SK-N-SH treated with all-trans-retinoic acid at 6 μM for 48 hours (cell line): Measurements from ENCODE around the gene COMMD10.
"Not testable (repeated sequence)": the region's sequence is repeated elsewhere in the genome, so short reads cannot be mapped to it uniquely, and the experiment has no call there.

Source experiments
- ATAC-seq: fragments of 200-7000 bp; cut with Tn5 transposase; 3 replicates; pipeline ENCODE4 v1.9.1; 2020; ENCODE audit warnings: mild to moderate bottlenecking, moderate library complexity
- ARNTL ChIP-seq: fragments of 450-650 bp; formaldehyde crosslinking; IDR thresholded peaks from 2 replicates; pipeline ENCODE4 v1.5.0; 2020; ENCODE audit warnings: low read depth, mild to moderate bottlenecking, moderate library complexity, borderline replicate concordance
- CSDC2 ChIP-seq: fragments of 250-450 bp; sonication (Bioruptor Pico); IDR thresholded peaks from 2 replicates; pipeline ENCODE4 v1.5.0; 2020; ENCODE audit warnings: mild to moderate bottlenecking, moderate library complexity
- ESRRG ChIP-seq: fragments of 250-450 bp; sonication (Bioruptor Pico); IDR thresholded peaks from 2 replicates; pipeline ENCODE4 v1.6.1; 2021; ENCODE audit warnings: mild to moderate bottlenecking
- GLIS3 ChIP-seq: fragments of 250-450 bp; sonication (Bioruptor Pico); IDR thresholded peaks from 2 replicates; pipeline ENCODE4 v1.5.0; 2020; ENCODE audit warnings: mild to moderate bottlenecking, moderate library complexity
- ISL1 ChIP-seq: fragments of 250-450 bp; sonication (Bioruptor Pico); IDR thresholded peaks from 2 replicates; pipeline ENCODE4 v2.1.2; 2022; ENCODE audit warnings: mild to moderate bottlenecking, moderate library complexity
- OSR1 ChIP-seq: fragments of 250-450 bp; sonication (Bioruptor Pico); IDR thresholded peaks from 2 replicates; pipeline ENCODE4 v1.8.0; 2022; ENCODE audit warnings: moderate library complexity, mild to moderate bottlenecking, inconsistent platforms
- RARB ChIP-seq: fragments of 250-450 bp; sonication (Bioruptor Pico); IDR thresholded peaks from 2 replicates; pipeline ENCODE4 v1.8.0; 2021; ENCODE audit warnings: mild to moderate bottlenecking, moderate library complexity
- SNAI2 ChIP-seq: fragments of 250-450 bp; sonication (Bioruptor Pico); IDR thresholded peaks from 2 replicates; pipeline ENCODE4 v1.5.0; 2020; ENCODE audit warnings: mild to moderate bottlenecking, moderate library complexity
- TCF4 ChIP-seq: fragments of 250-450 bp; sonication (Bioruptor Pico); IDR thresholded peaks from 2 replicates; pipeline ENCODE4 v1.8.0; 2021; ENCODE audit warnings: mild to moderate bottlenecking, moderate library complexity, borderline replicate concordance
- TOX ChIP-seq: fragments of 250-450 bp; sonication (Bioruptor Pico); IDR thresholded peaks from 2 replicates; pipeline ENCODE4 v1.8.0; 2021; ENCODE audit warnings: mild to moderate bottlenecking, moderate library complexity, borderline replicate concordance
- ZFP3 ChIP-seq: fragments of 250-450 bp; sonication (Bioruptor Pico); IDR thresholded peaks from 2 replicates; pipeline ENCODE4 v1.5.0; 2020; ENCODE audit warnings: mild to moderate bottlenecking, moderate library complexity
- ZFP30 ChIP-seq: fragments of 450-650 bp; formaldehyde crosslinking; IDR thresholded peaks from 2 replicates; pipeline ENCODE4 v1.5.0; 2022; ENCODE audit warnings: mild to moderate bottlenecking, moderate library complexity
- ZNF70 ChIP-seq: fragments of 450-650 bp; formaldehyde crosslinking; IDR thresholded peaks from 2 replicates; pipeline ENCODE4 v1.5.0; 2020; ENCODE audit warnings: mild to moderate bottlenecking, moderate library complexity
- TF ChIP-seq, protein P1 (sequence below): fragments of 250-450 bp; sonication (Bioruptor Pico); IDR thresholded peaks from 2 replicates; pipeline ENCODE4 v1.5.1; 2020; ENCODE audit warnings: low read depth, mild to moderate bottlenecking, moderate library complexity
- TF ChIP-seq, protein P2 (sequence below): fragments of 250-450 bp; sonication (Bioruptor Pico); IDR thresholded peaks from 2 replicates; pipeline ENCODE4 v1.8.0; 2020; ENCODE audit warnings: mild to moderate bottlenecking, moderate library complexity, borderline replicate concordance
- TF ChIP-seq, protein P3 (sequence below): fragments of 250-450 bp; sonication (Bioruptor Pico); IDR thresholded peaks from 2 replicates; pipeline ENCODE4 v1.5.1; 2021; ENCODE audit warnings: mild to moderate bottlenecking, moderate library complexity
- TF ChIP-seq, protein P4 (sequence below): fragments of 250-450 bp; sonication (Bioruptor Pico); IDR thresholded peaks from 2 replicates; pipeline ENCODE4 v1.8.0; 2021; ENCODE audit warnings: low read depth, mild to moderate bottlenecking, moderate library complexity, borderline replicate concordance

Gene COMMD10

DNA sequence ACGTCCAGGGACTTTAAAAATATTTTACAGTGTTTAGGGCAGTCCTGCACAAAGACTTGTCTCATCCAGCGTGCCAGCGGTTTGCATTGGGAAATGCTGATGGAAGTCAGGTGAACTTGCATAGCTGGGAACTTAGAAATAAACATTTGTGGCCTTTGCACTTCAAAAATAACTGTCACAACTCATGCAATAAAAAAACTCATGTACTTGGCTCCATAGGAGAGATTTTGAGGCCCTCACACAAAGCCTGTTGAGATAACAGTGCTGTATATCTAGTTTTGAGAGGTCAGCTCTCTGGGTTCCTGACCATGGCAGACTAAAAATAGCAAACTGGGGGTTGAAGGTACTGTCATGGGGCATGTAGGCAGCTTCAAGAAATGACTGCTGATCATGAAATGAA, 5.5 kb downstream of the COMMD10 start:
- TF ChIP-seq ISL1 (no peak), ZFP30 (CRISPR knock-in tag) (no peak)

DNA sequence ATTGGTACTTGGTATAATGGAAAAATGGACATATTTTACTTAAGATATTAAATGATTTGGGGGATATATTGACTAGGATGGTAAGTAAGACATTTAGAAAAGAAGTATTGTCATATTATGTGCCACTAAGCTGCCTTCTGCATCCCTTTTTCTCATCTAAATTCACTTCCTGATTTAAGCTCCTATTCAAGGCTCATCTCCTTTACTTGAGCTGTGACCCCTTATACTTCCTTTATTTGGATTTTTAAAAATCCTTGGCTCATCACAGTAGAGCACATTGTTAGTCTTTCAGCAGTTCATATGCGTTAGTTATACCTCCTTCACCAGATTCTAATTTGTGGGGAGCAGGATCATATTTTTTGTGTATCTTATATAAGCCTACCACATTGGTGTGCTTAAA, 6.6 kb downstream of the COMMD10 start:
- no peak for ATAC-seq

More for the DNA sequence above, 5.5 kb downstream of the COMMD10 start:
- no peak for ATAC-seq

DNA sequence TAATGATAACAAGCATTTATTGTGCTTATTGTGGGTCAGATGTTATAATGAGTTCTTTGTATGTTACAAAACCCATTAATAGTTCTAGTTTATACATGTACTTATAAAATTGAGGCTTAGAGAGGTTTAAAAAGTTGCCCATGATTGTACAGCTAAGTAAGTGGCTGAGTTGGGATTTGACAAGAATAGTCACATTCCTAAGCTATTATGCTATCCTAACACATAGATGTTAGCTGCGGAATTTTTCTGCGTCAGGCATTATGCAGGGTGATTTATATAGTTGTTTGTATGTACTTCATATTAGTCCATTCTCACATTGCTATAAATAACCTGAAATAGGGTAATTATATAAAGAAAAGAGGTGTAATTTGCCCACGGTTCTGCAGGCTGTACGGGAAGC, 12.5 kb downstream of the COMMD10 start:
- ATAC-seq, result no peak
- TF ChIP-seq ZNF70 (CRISPR knock-in tag), result no peak
- no peak for TF ChIP-seq RARB (CRISPR knock-in tag)
- TF ChIP-seq ARNTL (CRISPR knock-in tag), result no peak
- TF ChIP-seq SNAI2 (CRISPR knock-in tag), result no peak
- TF ChIP-seq OSR1 (CRISPR knock-in tag), result no peak
- TF ChIP-seq CSDC2 (CRISPR knock-in tag), result no peak
- TF ChIP-seq ZFP30 (CRISPR knock-in tag), result no peak

More for the DNA sequence above, 6.6 kb downstream of the COMMD10 start:
- no peak for TF ChIP-seq TOX (CRISPR knock-in tag)
- no peak for TF ChIP-seq ISL1
- no peak for TF ChIP-seq ZFP3 (CRISPR knock-in tag)
- no peak for TF ChIP-seq RARB (CRISPR knock-in tag)
- TF ChIP-seq, protein P1, sequence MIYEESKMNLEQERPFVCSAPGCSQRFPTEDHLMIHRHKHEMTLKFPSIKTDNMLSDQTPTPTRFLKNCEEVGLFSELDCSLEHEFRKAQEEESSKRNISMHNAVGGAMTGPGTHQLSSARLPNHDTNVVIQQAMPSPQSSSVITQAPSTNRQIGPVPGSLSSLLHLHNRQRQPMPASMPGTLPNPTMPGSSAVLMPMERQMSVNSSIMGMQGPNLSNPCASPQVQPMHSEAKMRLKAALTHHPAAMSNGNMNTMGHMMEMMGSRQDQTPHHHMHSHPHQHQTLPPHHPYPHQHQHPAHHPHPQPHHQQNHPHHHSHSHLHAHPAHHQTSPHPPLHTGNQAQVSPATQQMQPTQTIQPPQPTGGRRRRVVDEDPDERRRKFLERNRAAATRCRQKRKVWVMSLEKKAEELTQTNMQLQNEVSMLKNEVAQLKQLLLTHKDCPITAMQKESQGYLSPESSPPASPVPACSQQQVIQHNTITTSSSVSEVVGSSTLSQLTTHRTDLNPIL (CRISPR knock-in tag), result no peak
- no peak for TF ChIP-seq GLIS3 (CRISPR knock-in tag)
- TF ChIP-seq, protein P2, sequence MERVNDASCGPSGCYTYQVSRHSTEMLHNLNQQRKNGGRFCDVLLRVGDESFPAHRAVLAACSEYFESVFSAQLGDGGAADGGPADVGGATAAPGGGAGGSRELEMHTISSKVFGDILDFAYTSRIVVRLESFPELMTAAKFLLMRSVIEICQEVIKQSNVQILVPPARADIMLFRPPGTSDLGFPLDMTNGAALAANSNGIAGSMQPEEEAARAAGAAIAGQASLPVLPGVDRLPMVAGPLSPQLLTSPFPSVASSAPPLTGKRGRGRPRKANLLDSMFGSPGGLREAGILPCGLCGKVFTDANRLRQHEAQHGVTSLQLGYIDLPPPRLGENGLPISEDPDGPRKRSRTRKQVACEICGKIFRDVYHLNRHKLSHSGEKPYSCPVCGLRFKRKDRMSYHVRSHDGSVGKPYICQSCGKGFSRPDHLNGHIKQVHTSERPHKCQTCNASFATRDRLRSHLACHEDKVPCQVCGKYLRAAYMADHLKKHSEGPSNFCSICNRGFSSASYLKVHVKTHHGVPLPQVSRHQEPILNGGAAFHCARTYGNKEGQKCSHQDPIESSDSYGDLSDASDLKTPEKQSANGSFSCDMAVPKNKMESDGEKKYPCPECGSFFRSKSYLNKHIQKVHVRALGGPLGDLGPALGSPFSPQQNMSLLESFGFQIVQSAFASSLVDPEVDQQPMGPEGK (CRISPR knock-in tag), result no peak
- TF ChIP-seq, protein P3, sequence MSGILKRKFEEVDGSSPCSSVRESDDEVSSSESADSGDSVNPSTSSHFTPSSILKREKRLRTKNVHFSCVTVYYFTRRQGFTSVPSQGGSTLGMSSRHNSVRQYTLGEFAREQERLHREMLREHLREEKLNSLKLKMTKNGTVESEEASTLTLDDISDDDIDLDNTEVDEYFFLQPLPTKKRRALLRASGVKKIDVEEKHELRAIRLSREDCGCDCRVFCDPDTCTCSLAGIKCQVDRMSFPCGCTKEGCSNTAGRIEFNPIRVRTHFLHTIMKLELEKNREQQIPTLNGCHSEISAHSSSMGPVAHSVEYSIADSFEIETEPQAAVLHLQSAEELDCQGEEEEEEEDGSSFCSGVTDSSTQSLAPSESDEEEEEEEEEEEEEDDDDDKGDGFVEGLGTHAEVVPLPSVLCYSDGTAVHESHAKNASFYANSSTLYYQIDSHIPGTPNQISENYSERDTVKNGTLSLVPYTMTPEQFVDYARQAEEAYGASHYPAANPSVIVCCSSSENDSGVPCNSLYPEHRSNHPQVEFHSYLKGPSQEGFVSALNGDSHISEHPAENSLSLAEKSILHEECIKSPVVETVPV (CRISPR knock-in tag), result no peak
- TF ChIP-seq ESRRG (CRISPR knock-in tag), result no peak
- no peak for TF ChIP-seq TCF4 (CRISPR knock-in tag)

DNA sequence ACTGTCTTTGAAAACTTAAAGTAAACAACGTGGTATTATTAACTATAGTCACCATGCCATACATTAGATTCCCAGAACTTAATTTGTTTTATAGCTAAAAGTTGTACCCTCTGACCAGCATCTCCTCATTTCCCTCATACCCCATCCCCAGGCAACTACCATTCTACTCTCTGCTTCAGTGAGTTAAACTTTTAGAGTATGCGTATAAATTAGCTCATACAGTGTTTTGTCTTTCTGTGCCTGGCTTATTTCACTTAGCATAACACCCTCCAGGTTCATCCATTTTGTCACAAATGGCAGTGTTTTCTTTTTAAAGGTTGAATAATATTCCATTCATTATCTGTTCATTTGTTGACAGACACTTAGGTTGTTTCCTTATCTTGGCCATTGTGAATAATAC, 14.2 kb downstream of the COMMD10 start:
- TF ChIP-seq ZFP3 (CRISPR knock-in tag) (no peak), SNAI2 (CRISPR knock-in tag) (no peak), OSR1 (CRISPR knock-in tag) (no peak), ISL1 (no peak), ZNF70 (CRISPR knock-in tag) (no peak), TCF4 (CRISPR knock-in tag) (no peak)
- TF ChIP-seq, protein P2 (CRISPR knock-in tag), result no peak
- TF ChIP-seq, protein P4, sequence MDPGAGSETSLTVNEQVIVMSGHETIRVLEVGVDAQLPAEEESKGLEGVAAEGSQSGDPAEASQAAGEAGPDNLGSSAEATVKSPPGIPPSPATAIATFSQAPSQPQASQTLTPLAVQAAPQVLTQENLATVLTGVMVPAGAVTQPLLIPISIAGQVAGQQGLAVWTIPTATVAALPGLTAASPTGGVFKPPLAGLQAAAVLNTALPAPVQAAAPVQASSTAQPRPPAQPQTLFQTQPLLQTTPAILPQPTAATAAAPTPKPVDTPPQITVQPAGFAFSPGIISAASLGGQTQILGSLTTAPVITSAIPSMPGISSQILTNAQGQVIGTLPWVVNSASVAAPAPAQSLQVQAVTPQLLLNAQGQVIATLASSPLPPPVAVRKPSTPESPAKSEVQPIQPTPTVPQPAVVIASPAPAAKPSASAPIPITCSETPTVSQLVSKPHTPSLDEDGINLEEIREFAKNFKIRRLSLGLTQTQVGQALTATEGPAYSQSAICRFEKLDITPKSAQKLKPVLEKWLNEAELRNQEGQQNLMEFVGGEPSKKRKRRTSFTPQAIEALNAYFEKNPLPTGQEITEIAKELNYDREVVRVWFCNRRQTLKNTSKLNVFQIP (CRISPR knock-in tag), result no peak
- TF ChIP-seq, all 23 proteins: peak for 0
- no peak for ATAC-seq

DNA sequence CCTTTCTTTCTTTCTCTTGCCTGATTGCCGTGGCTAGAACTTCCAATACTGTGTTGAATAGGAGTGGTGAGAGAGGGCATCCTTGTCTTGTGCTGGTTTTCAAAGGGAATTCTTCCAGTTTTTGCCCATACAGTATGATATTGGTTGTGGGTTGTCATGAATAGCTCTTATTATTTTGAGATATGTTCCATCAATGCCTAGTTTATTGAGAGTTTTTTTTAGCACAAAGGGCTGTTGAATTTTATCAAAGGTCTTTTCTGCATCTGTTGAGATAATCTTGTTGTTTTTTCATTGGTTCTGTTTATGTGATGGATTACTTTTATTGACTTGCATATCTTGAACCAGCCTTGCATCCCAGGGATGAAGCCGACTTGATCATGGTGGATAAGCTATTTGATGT, 20.1 kb downstream of the COMMD10 start:
- not testable (repeated sequence) for ATAC-seq
